Stimulated activated CD4-positive, alpha-beta T cell treated with anti-CD3 and anti-CD28 coated beads, Interleukin-1b, Interleukin-23, amount 100 ng/mL, for 4 hours (primary cell): ENCODE measurements around the gene RBPJL.

Experiments
- DNase-seq, 2 donors: peaks; one replicate each; pipeline ENCODE4 v3.0.0-alpha.2; 2020; ENCODE audit warnings: low read depth in 2 of 2

Gene RBPJL

DNA sequence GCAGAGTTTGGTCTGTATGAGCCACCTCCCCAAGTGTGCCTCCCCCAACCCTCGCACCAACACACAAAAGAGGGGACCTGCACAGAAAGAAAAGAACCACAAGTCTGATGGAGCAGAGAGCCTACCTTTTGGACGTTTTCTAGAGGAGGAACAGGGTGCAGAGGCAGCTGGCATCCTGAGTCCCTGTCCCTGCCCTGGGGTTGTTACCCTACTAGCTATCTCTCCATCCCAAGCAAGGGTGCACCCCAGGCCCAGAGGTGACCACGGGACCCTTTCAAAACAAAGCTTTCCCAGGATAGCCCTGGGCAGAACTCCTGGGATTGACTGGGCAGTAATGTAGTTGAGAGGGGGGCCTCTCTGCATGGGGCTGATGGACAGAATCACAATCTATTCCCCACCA is 11.2 kb downstream of the RBPJL start:
- no peak for DNase-seq

DNA sequence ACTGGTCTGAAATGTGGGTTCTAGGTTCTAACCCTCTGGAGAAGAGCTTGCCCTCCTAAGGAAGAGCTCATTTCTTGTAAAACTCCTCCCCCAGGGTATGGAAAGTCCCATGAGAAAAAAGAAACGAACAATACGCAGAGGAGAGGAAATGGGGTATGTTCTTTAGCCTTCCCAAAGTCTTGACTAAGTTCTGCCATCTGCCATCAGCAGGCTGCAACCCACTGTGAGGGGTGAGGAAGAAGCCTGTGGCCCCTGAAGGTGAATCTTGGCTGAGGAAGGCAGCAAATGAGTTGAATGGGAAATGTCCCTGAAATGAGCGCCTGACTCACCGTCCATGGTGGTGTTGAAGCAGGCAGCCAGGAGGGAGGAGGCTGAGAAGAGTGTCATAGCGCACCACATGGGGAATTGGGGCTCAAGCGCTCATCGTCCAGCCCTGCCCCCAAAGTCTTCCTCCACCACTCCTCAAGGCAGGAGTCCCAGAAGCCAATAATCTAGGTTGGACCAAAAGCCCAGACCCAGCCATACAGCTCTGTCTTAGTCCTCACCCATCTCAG is 11.8 kb downstream of the RBPJL start:
- no peak for DNase-seq

DNA sequence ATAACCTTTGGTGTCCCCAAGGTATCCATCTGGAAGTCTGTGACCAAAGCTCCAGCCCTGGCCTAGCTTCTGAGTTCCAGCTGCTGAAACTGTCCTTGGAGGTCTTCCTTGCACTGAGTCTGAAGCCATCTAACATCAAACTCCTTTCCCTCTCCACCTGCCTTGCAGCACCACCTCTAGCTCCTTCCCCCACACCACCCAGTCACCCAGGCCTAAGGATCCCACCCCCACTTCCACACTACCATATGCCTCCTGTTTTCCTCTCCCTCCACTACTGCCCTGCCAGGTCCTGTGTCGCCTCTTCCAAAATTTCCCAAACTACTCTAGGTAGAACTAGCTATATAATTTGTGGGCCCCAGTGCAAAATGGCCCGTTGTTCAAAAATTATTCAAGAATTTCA is 12.3 kb downstream of the RBPJL start:
- no peak for DNase-seq

DNA sequence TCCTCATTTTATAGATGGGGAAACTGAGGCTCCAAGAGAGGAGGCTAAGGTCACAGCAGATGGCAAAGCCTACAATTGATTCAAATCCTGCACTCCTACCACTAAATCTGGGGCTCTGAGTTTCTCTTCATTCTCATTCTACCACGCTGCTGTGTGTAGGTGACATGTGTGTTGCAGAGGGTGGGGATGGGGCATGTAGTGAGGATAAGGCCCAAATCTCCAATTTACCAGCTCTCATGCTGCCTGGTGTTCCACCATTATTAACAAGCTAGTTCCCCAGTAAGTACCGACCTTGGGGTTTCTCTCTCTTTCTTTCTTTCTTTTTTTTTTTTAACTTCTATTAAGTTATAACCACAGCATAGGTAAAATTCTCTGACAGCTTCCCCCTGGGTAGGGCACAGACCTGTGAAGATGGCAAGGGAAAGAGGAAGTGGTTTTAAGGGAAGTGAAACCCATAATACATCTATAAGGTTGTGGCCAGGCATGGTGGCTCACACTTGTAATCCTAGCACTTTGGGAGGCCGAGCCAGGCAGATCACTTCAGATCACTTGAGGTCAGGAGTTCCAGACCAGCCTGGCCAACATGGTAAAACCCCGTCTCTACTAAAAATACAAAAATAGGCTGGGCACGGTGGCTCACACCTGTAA is 14.4 kb downstream of the RBPJL start:
- no peak for DNase-seq

DNA sequence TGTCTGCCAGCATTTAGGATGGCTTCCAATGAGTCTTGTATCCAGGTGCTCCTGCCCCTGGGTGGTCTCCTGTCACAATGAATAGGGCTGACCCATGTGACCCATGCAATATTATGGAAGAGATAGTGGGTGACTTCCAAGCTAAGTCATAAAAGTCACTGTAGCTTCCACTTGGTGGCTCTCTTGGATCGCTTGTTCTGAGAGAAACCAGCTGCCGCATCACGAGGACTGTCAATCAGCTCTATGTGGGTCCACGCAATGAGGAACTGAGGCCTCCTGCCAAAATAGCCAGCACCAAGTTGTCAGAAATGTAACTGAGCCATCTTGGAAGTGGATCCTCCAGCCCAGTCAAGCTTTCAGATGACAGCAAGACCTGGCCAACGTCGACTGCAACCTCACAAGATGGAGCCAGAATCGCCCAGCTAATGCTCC is 16.3 kb downstream of the RBPJL start:
- DNase-seq: no peak

DNA sequence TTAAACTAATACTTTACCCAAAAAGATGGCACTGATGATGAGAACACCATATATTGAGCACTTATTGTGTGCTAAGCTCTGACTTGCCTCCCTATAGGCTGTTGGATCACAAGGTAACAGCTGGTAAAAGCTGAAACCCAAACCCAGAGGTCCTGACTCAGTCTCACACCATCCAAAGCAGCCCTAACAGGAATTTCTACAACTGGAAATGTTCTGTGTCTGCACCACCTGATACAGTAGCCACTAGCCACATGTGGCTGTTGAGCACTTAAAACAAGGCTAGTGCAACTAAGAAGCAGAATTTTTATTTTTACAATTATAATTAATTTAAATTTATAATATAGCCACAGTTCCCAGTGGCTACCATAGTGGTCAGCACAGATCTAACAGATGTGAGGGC is 17.1 kb downstream of the RBPJL start:
- DNase-seq: no peak

DNA sequence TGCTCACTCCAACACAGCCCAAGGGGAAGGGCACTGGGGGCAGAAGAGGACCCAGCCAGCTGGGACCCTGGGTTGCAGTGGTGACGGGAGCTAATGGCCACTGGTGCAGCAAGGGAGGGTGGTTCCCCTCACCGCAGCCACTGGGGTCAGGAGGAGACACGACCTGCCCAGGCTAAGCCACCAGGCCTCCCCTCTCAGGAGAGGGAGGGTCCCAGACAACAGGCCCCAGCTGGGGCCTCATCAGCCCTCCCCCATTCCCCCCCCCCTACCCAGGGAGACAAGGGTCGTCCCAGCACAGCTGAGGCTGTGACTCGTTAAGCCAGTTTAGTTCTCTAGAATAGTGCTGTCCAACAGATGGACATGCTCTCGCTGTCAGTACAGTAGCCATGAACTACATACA is 18.7 kb downstream of the RBPJL start:
- no peak for DNase-seq

DNA sequence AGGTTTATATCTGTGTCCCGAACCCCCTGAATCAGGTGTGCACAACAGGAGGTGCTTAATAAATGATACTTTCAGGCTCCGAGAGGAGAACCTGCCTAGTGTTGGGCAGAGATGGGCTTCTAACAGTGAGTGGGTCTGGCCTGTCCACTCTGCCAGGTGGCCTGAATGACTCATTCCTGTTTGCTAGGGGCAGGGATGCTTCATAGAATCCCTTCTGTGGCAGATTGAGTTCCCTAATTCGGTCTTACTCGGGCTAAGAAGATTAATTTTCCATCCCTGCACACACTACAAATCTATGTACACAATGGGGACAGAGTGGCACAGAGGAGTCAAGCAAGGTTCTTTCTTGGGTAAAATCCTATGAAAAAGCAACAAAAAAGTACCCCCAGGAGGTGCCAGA is 21.8 kb downstream of the RBPJL start:
- no peak for DNase-seq

DNA sequence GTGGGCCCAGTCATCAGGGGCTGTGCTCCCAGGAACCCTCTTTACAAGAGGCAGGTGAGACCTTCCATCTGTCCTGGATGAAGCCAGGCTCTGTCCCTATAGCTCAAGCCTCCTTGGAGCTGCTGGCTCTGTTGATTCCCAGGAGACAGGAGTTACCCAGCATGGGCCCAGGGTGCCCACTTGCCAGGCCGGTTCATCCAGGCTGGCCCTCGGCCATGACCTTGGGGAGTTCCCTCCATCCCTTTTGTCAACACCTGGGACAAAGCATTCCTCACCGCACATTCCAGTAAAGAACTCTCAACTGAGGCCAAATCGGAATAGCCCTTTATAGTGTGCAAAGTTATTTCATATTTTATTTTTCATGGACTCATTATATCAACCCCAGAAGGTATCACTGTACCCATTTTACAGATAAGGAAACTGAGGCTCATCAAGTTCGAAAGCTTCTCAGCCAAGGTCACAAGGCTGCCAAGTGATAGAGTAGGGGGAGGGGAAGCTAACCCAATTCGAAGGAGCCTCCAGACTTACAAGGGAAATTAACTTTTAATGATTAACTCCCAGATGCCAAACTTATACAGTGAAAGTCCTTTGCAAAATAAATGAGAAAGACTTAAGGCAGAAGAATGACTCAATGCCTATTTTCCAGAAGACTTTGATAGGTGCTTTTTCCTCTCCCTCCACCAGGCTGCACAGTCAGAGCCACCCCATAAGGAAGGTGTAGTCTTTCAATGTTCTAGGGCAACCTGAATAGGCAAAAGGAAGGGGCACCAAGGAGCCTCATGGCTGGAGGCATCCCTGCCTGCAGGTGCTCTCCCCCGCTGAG is 23.1 kb downstream of the RBPJL start:
- no peak for DNase-seq

DNA sequence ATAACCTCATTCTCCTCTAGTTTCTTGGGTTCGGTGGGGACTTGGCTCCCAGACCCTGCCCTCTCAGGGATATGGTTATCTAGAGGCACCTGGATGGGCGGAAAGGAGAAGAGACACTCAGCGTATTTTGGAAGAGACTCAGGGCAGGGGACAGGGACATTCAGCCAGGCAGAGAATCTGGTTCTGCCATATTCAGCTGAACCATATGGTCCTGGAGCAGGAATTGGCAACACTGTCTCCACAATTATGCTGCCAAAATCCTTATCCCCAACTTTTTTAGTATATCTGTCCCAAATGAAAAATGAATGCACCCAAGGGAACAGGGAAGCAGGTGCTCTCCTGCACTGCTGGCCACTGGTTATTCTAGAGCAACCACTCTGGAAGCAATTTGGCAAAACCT is 23.8 kb downstream of the RBPJL start:
- no peak for DNase-seq

DNA sequence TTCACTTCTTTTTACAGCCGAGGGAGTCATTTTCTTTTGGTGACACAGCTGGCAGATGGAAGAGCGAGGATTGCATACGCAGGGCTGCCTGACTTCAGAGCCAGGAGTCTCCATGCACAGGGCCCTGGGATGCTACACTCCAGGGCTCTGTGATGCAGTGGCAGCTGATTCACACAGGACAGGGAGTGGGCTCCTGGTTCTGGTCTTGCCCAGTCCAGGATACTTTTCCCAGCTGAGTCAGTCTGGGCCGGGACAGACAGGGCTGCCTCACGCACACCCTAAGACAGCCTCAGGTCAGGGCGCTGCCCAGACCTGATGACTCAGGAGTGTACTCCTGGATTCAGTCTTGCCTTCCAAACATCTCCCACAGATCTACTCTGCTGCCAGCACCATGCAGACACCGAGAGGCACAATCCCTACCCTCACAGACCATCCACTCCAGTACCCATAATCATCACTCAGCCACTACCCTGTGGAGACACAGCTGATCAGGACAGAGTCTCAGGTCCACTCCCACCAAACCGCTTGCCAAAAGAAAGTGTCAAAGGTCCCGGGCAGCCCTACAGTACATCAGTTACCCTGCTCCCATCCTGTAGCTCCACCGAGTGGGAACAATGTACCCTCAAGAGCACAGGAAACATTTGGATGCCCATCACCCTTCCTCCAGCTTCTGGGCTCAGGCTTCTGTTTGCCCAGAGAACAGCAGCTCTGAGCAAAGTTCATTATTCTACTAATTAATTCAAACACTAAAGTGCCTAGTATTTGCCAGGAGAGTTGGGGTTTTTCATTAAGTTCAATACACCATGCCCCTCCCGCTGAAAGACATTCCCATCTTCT is 30.1 kb downstream of the RBPJL start:
- DNase-seq: no peak

DNA sequence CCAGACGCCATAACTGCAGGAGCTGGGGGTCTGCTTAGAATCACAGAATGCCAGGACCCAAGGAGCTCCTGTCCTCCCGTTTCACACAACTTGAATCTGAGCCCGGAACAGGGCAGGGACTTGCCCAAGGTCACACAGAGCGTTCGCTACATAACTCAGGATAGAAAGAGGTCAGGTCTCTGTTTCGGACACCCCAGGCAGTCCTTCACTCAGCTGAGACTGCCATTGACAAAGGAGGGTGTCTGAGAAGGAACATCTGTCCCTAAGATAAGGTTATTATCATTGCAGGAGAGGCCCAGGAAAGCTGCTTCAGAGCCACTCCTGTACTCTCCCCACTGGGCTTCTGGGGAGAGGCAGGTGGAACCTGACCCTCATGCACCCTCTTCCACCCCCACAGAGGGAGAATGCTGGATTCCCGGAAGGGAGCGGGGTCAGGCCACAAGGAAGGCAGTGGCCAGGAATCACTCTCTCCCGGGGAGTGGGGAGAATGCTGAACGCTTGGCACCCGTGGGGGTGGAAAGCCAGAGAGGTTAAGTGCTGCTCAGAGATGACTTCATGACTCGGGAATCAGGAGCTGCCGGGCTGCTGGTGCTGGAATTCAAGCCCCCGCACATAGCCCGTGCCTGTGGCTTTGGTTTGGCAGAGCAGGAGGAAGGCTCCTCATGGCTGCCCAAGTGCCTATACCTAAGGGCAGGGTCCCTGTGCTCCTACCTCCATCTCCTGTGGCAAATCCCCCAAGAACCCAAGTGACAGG is 30.9 kb downstream of the RBPJL start:
- DNase-seq: no peak

DNA sequence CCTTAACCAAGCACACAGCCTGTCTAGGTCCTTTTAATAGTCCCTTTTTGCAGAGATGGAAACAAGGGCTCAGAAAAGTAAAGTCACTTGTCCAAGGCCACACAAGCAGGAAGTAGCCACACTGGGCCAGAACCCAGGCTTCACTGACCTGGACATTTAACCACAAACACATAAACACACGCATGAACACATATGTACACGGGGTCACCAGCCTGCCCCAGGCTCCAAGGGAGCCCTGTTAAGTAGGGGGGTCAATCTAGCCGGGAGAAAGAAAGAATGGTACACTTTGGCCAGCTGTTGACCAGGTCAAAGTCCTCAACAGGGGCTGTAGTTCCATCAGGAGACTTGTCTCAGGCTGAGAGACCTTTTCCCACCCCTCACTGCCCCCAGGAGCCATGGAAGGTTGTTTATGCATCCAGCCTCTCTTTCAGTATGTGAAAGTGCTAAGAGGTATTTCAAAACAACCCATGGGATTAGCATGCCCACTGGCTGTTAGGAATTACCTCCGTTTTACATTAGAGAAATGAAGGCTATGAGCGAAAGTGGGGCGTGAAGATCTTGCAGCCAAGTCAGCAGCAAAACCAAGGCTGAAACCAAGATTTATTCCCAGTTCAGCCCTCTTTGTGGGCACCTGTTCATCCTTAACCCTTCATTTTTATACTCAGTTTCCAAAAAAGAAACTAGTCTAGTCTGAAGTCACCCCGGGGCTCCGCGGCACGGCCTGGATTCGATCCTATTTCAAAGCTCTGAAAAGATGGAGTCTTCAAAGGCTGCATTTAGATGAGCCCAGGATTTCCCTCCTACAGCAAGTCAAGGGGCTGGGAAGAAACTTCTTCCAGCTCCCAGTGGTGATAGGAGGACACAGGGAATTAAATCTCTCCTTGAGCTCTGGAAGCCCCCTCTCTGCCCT is 31.7 kb downstream of the RBPJL start:
- DNase-seq: no peak

DNA sequence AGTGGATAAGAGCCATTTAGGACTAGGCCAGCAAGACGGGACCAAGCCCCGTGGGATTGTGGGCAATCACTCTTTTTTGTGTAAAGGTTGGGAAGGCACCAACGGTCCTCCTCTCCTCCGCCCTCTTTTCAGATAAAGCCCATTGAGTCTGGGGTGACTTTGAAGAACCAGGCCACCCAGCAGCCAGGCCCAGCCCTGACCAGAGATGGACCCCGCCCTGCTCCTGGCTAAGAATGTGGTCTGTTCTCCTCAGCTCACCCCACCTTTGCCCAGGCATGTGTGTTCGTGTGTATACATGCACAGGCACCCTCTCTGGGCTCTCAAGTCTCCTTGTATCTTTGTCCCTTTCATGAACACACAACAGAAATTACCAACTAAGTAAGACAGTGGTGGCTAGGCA is 32.4 kb downstream of the RBPJL start:
- no peak for DNase-seq

DNA sequence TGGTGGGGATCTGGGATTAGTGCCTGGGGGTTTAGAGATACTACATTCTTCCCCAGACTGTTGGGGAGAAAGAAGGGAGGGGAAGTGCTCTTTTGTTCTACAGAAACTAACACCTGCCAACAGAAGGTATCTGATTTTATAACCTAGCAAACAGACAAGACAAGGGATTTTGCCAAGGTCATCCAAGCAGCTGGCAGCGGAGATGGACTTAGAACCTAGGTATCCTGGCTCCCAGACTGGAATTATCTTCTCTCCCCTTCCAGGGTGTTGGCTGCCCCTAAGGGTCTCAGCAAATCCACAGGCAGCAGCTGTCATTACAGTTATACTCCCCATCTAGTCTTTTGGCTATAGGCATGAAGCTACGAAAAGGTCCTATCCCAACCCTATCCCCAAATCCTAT is 33.2 kb downstream of the RBPJL start:
- no peak for DNase-seq

DNA sequence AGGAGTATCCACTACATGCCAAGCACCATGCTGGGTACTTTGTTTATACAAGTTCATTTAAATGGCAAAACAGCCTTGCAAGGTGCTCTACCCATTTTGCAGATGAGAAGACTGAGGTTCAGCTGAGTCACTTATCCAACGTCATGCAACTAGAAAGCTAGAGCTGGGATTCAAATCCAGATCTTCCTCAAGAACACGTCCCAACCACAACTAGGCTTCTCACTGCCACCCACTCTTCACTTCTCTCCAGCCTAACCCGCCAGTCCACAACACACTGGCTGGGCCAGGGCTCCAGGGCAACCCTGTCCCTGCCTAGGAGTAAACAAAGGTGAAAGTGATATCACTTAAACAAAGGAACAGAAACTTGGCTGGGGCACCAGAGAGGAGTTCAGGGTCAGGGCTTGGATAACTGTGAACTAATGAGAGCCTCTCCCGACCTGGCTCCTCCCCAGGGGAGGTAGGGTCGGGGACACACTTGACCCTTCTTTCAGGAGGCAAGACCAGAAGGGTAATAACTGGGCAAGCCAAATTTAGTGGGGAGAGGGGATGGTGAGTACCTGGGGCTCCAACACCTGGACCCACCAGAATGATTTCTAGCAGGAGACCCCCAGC is 33.7 kb downstream of the RBPJL start:
- no peak for DNase-seq

DNA sequence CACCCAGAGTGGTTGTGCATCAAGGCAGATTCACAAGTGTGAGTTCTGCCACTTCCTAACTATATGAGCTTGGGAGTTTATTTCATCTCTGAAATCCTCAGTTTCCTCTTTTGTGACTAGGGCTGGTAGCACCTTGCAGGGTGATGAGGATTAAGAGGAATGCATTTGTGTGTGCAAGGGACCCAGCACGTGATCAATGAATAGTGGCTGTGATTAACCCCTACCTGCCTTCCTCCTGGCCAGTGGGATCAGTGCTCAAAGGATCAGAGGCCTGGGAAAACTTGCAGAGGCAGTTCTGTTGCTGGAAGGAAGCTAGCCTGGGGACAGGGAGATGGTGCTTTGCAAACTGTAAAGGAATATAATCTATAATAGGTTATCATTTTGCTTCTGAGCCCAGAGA is 34.3 kb downstream of the RBPJL start:
- no peak for DNase-seq

DNA sequence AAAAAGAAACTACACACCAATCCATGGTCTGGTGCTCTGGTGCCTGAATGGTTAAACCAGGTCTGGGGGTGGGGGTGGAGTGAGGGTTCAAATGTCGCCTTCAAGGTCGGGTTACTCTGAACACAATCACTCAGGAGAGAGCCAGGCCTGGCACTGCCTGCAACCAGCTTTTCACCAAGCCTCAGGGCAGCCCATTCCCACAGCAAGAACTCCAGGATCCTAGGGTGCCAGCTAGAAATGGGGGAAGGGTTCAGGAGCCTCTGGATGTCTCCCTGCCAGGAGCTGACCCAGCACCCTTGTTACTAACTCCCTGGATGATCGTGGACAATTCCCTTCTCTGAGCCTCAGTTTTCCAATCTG is 34.9 kb downstream of the RBPJL start:
- no peak for DNase-seq

DNA sequence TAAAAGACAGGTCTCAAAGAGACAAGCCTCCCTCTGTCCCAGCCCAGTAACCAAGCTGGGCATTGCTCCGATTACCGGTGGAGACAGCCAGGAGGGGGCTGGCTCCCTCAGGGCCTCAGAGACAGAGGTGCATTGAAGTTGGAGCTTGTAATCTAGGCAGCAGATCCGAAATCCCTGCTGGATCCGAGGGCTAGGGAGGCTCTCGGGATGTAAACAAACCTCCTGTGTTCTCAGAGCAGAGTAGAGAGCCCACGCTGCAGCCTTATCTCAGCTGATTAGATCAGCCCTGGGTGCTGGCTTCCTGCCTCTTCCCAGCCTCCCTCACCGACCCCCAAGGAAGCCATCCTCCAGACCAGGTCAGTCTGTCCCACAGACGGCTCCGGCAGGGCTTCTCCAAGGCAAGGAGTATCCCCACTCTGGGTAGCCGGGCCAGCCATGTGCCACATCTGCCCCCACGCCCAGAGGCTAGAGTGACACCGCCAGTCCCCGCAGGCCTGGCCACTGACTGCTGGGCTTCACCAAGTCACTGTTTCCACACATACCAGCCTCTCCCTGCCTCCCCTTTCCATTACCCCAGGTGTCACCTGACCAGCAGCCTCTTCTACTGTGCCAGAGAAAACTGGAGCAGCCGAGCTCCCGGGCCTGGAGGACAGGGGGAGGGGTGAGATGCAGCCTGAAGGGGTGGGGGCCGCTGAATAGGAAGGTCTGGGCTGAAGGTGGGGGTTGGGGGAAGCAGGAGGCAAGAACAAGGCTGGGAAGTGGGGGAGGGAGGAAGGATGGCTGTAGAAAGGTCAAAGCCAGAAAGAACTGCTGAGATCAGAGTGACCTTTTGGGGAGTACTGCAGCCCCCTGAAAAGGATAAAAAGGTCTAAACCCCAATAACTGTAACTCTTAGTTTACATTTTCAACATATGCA is 35.6 kb downstream of the RBPJL start:
- no peak for DNase-seq
